ENCODE measurements around the gene ARNT2. TPM values are rescaled to one million over a fixed set of nuclear protein-coding genes. Genes with fewer than 3 reads are reported as not detected.

ARNT2 gene
- polyA plus RNA-seq, 2 donors = 0.33 to 0.94 TPM

- Histone ChIP-seq H3K9me3 (ENCODE audit: control insufficient read depth in 2 of 2, insufficient read depth in 1 of 2, low read depth in 1 of 2, low read length in 1 of 2) (peaks cover 0 to 2% of the 10 kb centered on the region in 2 donors), H3K27ac (ENCODE audit: low read depth in 2 of 2, low read length in 1 of 2) (no peak overlapping the region), H3K27me3 (ENCODE audit: control insufficient read depth in 1 of 2, insufficient read depth in 2 of 2, low read length in 2 of 2) (no peaks in the 10 kb centered on the region), H3K4me1 (ENCODE audit: control insufficient read depth in 2 of 2, insufficient read depth in 2 of 2, low read length in 1 of 2) (no peaks in the 10 kb centered on the region), H3K36me3 (ENCODE audit: control insufficient read depth in 2 of 2, insufficient read depth in 2 of 2, low read length in 1 of 2) (no peaks in the 10 kb centered on the region), H3K4me3 (ENCODE audit: low read depth in 1 of 2, low read length in 2 of 2) (no peak overlapping the region)
- WGBS, 2 donors = 64 to 67% methylated on average over 5 of the region's 5 CpGs
Measured at GRCh38 chr15:80530737-80531365, 126.7 kb downstream of the ARNT2 start.

- 59 to 65% methylated on average over 3 of the region's 3 CpGs for WGBS, 2 donors
- Histone ChIP-seq H3K36me3 (ENCODE audit: control insufficient read depth in 2 of 2, insufficient read depth in 2 of 2, low read length in 1 of 2) (no peaks in the 10 kb centered on the region), H3K4me3 (ENCODE audit: low read depth in 1 of 2, low read length in 2 of 2) (no peak overlapping the region), H3K9me3 (ENCODE audit: control insufficient read depth in 2 of 2, insufficient read depth in 1 of 2, low read depth in 1 of 2, low read length in 1 of 2) (peaks cover 0 to 2% of the 10 kb centered on the region in 2 donors), H3K27ac (ENCODE audit: low read depth in 2 of 2, low read length in 1 of 2) (no peak overlapping the region), H3K27me3 (ENCODE audit: control insufficient read depth in 1 of 2, insufficient read depth in 2 of 2, low read length in 2 of 2) (no peaks in the 10 kb centered on the region), H3K4me1 (ENCODE audit: control insufficient read depth in 2 of 2, insufficient read depth in 2 of 2, low read length in 1 of 2) (no peaks in the 10 kb centered on the region)
Measured at GRCh38 chr15:80531388-80531787, 127.2 kb downstream of the ARNT2 start.

- H3K4me3 ChIP-seq (ENCODE audit: low read depth in 1 of 2, low read length in 2 of 2) = no peak overlapping the region
- no peaks in the 10 kb centered on the region for H3K27me3 ChIP-seq (ENCODE audit: control insufficient read depth in 1 of 2, insufficient read depth in 2 of 2, low read length in 2 of 2)
- H3K9me3 ChIP-seq (ENCODE audit: control insufficient read depth in 2 of 2, insufficient read depth in 1 of 2, low read depth in 1 of 2, low read length in 1 of 2) = peaks cover 0 to 2% of the 10 kb centered on the region in 2 donors
- H3K4me1 ChIP-seq (ENCODE audit: control insufficient read depth in 2 of 2, insufficient read depth in 2 of 2, low read length in 1 of 2) = no peaks in the 10 kb centered on the region
- H3K36me3 ChIP-seq (ENCODE audit: control insufficient read depth in 2 of 2, insufficient read depth in 2 of 2, low read length in 1 of 2) = no peaks in the 10 kb centered on the region
- 69 to 71% methylated on average over 7 of the region's 7 CpGs for WGBS, 2 donors
- no peak overlapping the region for H3K27ac ChIP-seq (ENCODE audit: low read depth in 2 of 2, low read length in 1 of 2)
Measured at GRCh38 chr15:80531796-80532195, 127.6 kb downstream of the ARNT2 start.

DNA sequence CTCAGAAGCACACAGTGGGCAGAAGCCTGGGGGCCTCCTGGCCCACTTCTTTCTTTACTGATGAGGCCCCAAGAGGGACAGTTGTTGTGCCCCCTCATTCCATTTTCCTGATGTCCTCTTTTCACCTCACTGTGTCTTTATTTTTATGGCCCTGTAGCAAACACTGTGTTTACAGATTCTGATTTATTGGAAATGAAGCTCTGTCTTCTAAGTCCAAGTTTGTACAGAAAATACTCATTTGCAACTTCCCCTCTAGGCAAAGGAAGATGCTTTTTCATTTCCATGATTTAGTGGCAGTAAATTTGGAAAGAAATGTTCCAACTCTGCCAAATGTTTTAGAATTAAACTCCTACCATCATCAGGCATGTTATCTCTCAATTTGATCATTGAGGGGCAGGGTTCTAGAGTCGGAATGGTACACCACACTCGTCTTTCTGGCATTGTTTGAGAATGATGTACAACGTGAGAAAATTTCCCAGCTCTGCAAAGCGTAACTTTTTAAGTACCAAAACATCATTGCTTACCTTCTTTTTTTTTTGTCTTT, 129.7 kb downstream of the ARNT2 start:
- 83 to 84% methylated on average over 4 of the region's 4 CpGs for WGBS, 2 donors
- H3K27ac ChIP-seq (ENCODE audit: low read depth in 2 of 2, low read length in 1 of 2) = no peak overlapping the region
- no peak overlapping the region for H3K4me3 ChIP-seq (ENCODE audit: low read depth in 1 of 2, low read length in 2 of 2)
- H3K36me3 ChIP-seq (ENCODE audit: control insufficient read depth in 2 of 2, insufficient read depth in 2 of 2, low read length in 1 of 2) = no peaks in the 10 kb centered on the region
- H3K27me3 ChIP-seq (ENCODE audit: control insufficient read depth in 1 of 2, insufficient read depth in 2 of 2, low read length in 2 of 2) = no peaks in the 10 kb centered on the region
- H3K4me1 ChIP-seq (ENCODE audit: control insufficient read depth in 2 of 2, insufficient read depth in 2 of 2, low read length in 1 of 2) = no peaks in the 10 kb centered on the region
- peaks cover 0 to 2% of the 10 kb centered on the region in 2 donors for H3K9me3 ChIP-seq (ENCODE audit: control insufficient read depth in 2 of 2, insufficient read depth in 1 of 2, low read depth in 1 of 2, low read length in 1 of 2)

DNA sequence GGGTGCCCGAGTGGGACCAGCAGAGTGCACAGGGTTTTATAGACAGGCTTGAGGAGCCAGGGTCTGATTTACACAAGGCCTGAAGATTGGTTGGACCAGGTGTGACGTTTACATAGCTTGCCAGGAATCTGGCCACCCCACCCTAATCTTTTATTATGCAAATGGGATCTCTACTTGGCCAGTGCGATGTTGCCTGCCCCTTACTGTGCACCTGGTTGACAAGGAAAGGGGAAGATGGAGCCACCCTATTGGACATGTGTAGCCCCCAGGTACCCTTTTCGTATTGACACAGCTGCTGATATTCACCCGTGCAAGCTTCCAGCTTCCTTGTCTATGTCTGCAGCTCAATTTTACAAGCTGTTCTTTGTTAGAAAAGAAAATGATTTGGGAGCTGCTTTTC, 132.0 kb downstream of the ARNT2 start:
- Histone ChIP-seq H3K9me3 (ENCODE audit: control insufficient read depth in 2 of 2, insufficient read depth in 1 of 2, low read depth in 1 of 2, low read length in 1 of 2) (peaks cover 0 to 2% of the 10 kb centered on the region in 2 donors), H3K27ac (ENCODE audit: low read depth in 2 of 2, low read length in 1 of 2) (no peak overlapping the region), H3K4me1 (ENCODE audit: control insufficient read depth in 2 of 2, insufficient read depth in 2 of 2, low read length in 1 of 2) (no peaks in the 10 kb centered on the region), H3K36me3 (ENCODE audit: control insufficient read depth in 2 of 2, insufficient read depth in 2 of 2, low read length in 1 of 2) (no peaks in the 10 kb centered on the region), H3K4me3 (ENCODE audit: low read depth in 1 of 2, low read length in 2 of 2) (no peak overlapping the region), H3K27me3 (ENCODE audit: control insufficient read depth in 1 of 2, insufficient read depth in 2 of 2, low read length in 2 of 2) (no peaks in the 10 kb centered on the region)
- 63 to 72% methylated on average over 5 of the region's 5 CpGs for WGBS, 2 donors

DNA sequence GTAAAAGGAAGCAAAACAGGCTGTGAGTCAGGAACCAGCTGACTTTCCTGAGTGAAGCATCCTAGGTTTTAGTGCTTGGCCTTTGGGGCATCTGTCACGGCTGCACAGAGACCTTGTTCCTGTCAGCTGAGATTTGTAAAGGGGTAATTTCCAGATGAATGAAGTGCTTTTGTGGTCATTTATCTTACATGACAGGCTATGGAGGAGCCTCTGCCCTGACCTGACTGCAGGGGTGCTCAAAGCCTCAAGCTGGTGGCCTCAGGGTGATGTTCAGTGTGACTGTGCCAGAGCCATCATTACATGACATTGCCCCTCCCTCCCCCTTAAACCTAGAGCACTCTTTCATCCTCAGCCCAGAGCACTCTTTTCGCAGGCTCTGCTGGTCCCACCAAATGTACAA, 132.5 kb downstream of the ARNT2 start:
- WGBS, 2 donors = 61 to 75% methylated on average over 2 of the region's 2 CpGs
- peaks cover 0 to 2% of the 10 kb centered on the region in 2 donors for H3K9me3 ChIP-seq (ENCODE audit: control insufficient read depth in 2 of 2, insufficient read depth in 1 of 2, low read depth in 1 of 2, low read length in 1 of 2)
- no peak overlapping the region for H3K27ac ChIP-seq (ENCODE audit: low read depth in 2 of 2, low read length in 1 of 2)
- no peaks in the 10 kb centered on the region for H3K36me3 ChIP-seq (ENCODE audit: control insufficient read depth in 2 of 2, insufficient read depth in 2 of 2, low read length in 1 of 2)
- no peak overlapping the region for H3K4me3 ChIP-seq (ENCODE audit: low read depth in 1 of 2, low read length in 2 of 2)
- no peaks in the 10 kb centered on the region for H3K27me3 ChIP-seq (ENCODE audit: control insufficient read depth in 1 of 2, insufficient read depth in 2 of 2, low read length in 2 of 2)
- no peaks in the 10 kb centered on the region for H3K4me1 ChIP-seq (ENCODE audit: control insufficient read depth in 2 of 2, insufficient read depth in 2 of 2, low read length in 1 of 2)

GRCh38 chr15:80545078-80545477, 140.9 kb downstream of the ARNT2 start:
- Histone ChIP-seq H3K9me3 (ENCODE audit: control insufficient read depth in 2 of 2, insufficient read depth in 1 of 2, low read depth in 1 of 2, low read length in 1 of 2) (no peaks in the 10 kb centered on the region), H3K4me3 (ENCODE audit: low read depth in 1 of 2, low read length in 2 of 2) (no peak overlapping the region), H3K36me3 (ENCODE audit: control insufficient read depth in 2 of 2, insufficient read depth in 2 of 2, low read length in 1 of 2) (no peaks in the 10 kb centered on the region), H3K4me1 (ENCODE audit: control insufficient read depth in 2 of 2, insufficient read depth in 2 of 2, low read length in 1 of 2) (no peaks in the 10 kb centered on the region), H3K27me3 (ENCODE audit: control insufficient read depth in 1 of 2, insufficient read depth in 2 of 2, low read length in 2 of 2) (no peaks in the 10 kb centered on the region), H3K27ac (ENCODE audit: low read depth in 2 of 2, low read length in 1 of 2) (no peak overlapping the region)

GRCh38 chr15:80547264-80547663, 143.1 kb downstream of the ARNT2 start:
- 92 to 94% methylated on average over 2 of the region's 2 CpGs for WGBS, 2 donors
- Histone ChIP-seq H3K36me3 (ENCODE audit: control insufficient read depth in 2 of 2, insufficient read depth in 2 of 2, low read length in 1 of 2) (no peaks in the 10 kb centered on the region), H3K9me3 (ENCODE audit: control insufficient read depth in 2 of 2, insufficient read depth in 1 of 2, low read depth in 1 of 2, low read length in 1 of 2) (no peaks in the 10 kb centered on the region), H3K27me3 (ENCODE audit: control insufficient read depth in 1 of 2, insufficient read depth in 2 of 2, low read length in 2 of 2) (no peaks in the 10 kb centered on the region), H3K4me1 (ENCODE audit: control insufficient read depth in 2 of 2, insufficient read depth in 2 of 2, low read length in 1 of 2) (no peaks in the 10 kb centered on the region), H3K4me3 (ENCODE audit: low read depth in 1 of 2, low read length in 2 of 2) (no peak overlapping the region), H3K27ac (ENCODE audit: low read depth in 2 of 2, low read length in 1 of 2) (no peak overlapping the region)

DNA sequence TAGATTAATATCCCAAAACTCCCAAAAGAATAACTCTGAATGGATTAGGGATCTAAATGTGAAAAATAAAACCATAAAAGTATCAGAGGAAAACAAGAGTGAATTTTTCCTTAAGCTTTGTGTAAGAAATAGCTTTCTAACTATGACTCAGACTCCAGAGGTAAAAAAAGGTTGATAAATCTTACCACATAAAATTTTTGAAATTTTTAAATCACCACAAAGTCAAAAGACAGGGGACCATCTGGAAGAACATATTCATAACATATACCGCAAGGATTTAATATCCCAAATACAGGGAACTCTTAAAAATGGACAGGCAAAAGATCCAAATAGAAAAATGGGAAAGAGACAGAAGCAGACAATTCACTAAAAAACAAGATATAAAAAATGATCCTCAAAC, 145.0 kb downstream of the ARNT2 start:
- 93 to 98% methylated on average over 1 of the region's 1 CpG for WGBS, 2 donors
- Histone ChIP-seq H3K4me1 (ENCODE audit: control insufficient read depth in 2 of 2, insufficient read depth in 2 of 2, low read length in 1 of 2) (no peaks in the 10 kb centered on the region), H3K27me3 (ENCODE audit: control insufficient read depth in 1 of 2, insufficient read depth in 2 of 2, low read length in 2 of 2) (no peaks in the 10 kb centered on the region), H3K36me3 (ENCODE audit: control insufficient read depth in 2 of 2, insufficient read depth in 2 of 2, low read length in 1 of 2) (no peaks in the 10 kb centered on the region), H3K27ac (ENCODE audit: low read depth in 2 of 2, low read length in 1 of 2) (no peak overlapping the region), H3K4me3 (ENCODE audit: low read depth in 1 of 2, low read length in 2 of 2) (no peak overlapping the region), H3K9me3 (ENCODE audit: control insufficient read depth in 2 of 2, insufficient read depth in 1 of 2, low read depth in 1 of 2, low read length in 1 of 2) (no peaks in the 10 kb centered on the region)

DNA sequence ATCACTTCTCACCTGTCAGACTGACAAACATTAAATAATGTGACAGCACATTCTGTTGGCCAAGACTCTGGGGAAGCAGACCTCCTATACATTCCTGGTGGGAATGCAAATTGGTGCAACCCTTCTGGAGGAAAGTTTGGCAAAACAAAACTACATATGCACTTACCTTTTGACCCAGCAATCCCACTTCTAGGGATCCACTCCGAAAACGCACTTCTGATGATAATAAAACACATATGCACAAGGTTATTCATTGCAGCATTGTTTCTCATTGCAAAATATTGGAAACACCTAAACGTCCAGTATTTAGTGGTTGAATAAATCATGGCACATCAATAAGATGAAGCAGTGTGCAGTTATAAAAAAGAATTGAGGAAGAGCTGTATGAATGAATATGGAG, 145.5 kb downstream of the ARNT2 start:
- no peaks in the 10 kb centered on the region for H3K36me3 ChIP-seq (ENCODE audit: control insufficient read depth in 2 of 2, insufficient read depth in 2 of 2, low read length in 1 of 2)
- H3K9me3 ChIP-seq (ENCODE audit: control insufficient read depth in 2 of 2, insufficient read depth in 1 of 2, low read depth in 1 of 2, low read length in 1 of 2) = no peaks in the 10 kb centered on the region
- no peak overlapping the region for H3K4me3 ChIP-seq (ENCODE audit: low read depth in 1 of 2, low read length in 2 of 2)
- H3K4me1 ChIP-seq (ENCODE audit: control insufficient read depth in 2 of 2, insufficient read depth in 2 of 2, low read length in 1 of 2) = no peaks in the 10 kb centered on the region
- no peaks in the 10 kb centered on the region for H3K27me3 ChIP-seq (ENCODE audit: control insufficient read depth in 1 of 2, insufficient read depth in 2 of 2, low read length in 2 of 2)
- WGBS, 2 donors = 80 to 81% methylated on average over 3 of the region's 3 CpGs
- no peak overlapping the region for H3K27ac ChIP-seq (ENCODE audit: low read depth in 2 of 2, low read length in 1 of 2)
